Lower leg skin (tissue), 4 donors: ENCODE data around the gene SYDE1. TPM values are rescaled to one million over a fixed set of nuclear protein-coding genes. Genes with fewer than 3 reads are reported as not detected.

Source experiments
- DNase-seq, 2 donors: peaks; one replicate each; pipeline ENCODE4 v3.0.0-alpha.2; 2019; ENCODE audit warnings: low spot score in 2 of 2
- H3K4me3 ChIP-seq: fragments of 200-600 bp; sonication (generic); 2 replicates; pipeline ENCODE4 v1.5.1; 2017; ENCODE audit warnings: mild to moderate bottlenecking, low read depth; ENCODE audit not compliant: poor library complexity, severe bottlenecking
- CTCF ChIP-seq, 3 donors: fragments of 450-650 bp; IDR thresholded peaks; one replicate each; pipeline ENCODE4 v1.5.1; 2016; ENCODE audit warnings: antibody characterized with exemption in 3 of 3, mild to moderate bottlenecking in 3 of 3, moderate library complexity in 2 of 3
- POLR2A ChIP-seq, 2 donors: fragments of 450-650 bp; IDR thresholded peaks; one replicate each; pipeline ENCODE4 v1.6.1; 2016 to 2017; ENCODE audit warnings: antibody characterized with exemption in 2 of 2, mild to moderate bottlenecking in 1 of 2, moderate library complexity in 1 of 2
- WGBS, 2 donors: methylation state at CpG; one replicate each; pipeline ENCODE4 v1.1.5; 2018; 5-methylcytosine and 5-hydroxymethylcytosine counted together
- intact Hi-C: fragments of 100-400 bp; cut with DNase I; formaldehyde crosslinking; loops from one replicate; pipeline ENCODE4 v1.15.0; 2023; ENCODE audit warnings: low total_unique reads
- total RNA-seq, 4 donors: library from RNA; depleted of rRNA; stranded (reverse); fragments of >200 nt; gene quantifications; one replicate each; pipeline ENCODE4 v1.1.0, GENCODE V29; 2016

The SYDE1 gene
- total RNA-seq, 4 donors from 2014 or later: 7.1 to 15.9 (median 9.9) TPM

GRCh38 chr19:15123031-15123890 lies 16.1 kb downstream of the SYDE1 start:
- intact Hi-C loops: no loop called here
- DNase-seq: no peak
- 91 to 92% methylated on average over 15 to 22 of the region's 22 CpGs for WGBS, 2 donors
- TF ChIP-seq CTCF (IDR thresholded peaks at IDR 0.05) (no peak), POLR2A (IDR thresholded peaks at IDR 0.05) (no peak)
- no peak overlapping the region for H3K4me3 ChIP-seq

GRCh38 chr19:15123900-15124299 lies 16.7 kb downstream of the SYDE1 start:
- no peak overlapping the region for H3K4me3 ChIP-seq
- intact Hi-C loops: no loop called here
- WGBS, 2 donors: 16 to 25% methylated on average over 4 to 5 of the region's 5 CpGs
- DNase-seq: no peak
- TF ChIP-seq CTCF (IDR thresholded peaks at IDR 0.05) (no peak), POLR2A (IDR thresholded peaks at IDR 0.05) (no peak)

- peak overlapping the region; percentile 65 for H3K4me3 ChIP-seq
- intact Hi-C loops: no loop called here
- peak in 1 of 2 donors; percentile 91 for DNase-seq
- TF ChIP-seq CTCF (IDR thresholded peaks at IDR 0.05): no peak
- no peak for TF ChIP-seq POLR2A (IDR thresholded peaks at IDR 0.05)
- 2% methylated on average over 27 to 33 of the region's 33 CpGs for WGBS, 2 donors
Observed at GRCh38 chr19:15124572-15125231, 17.5 kb downstream of the SYDE1 start.

GRCh38 chr19:15125232-15126067 lies 18.2 kb downstream of the SYDE1 start:
- 1 to 2% methylated on average over 39 to 55 of the region's 61 CpGs for WGBS, 2 donors
- TF ChIP-seq POLR2A (IDR thresholded peaks at IDR 0.05) (no peak), CTCF (IDR thresholded peaks at IDR 0.05) (no peak)
- peak; percentile 98 to 99 for DNase-seq
- H3K4me3 ChIP-seq: peak overlapping the region; percentile 65
- intact Hi-C loops: no loop called here

GRCh38 chr19:15126131-15126910 lies 19.1 kb downstream of the SYDE1 start:
- TF ChIP-seq POLR2A (IDR thresholded peaks at IDR 0.05) (no peak), CTCF (IDR thresholded peaks at IDR 0.05) (no peak)
- intact Hi-C loops: no loop called here
- 41 to 58% methylated on average over 2 of the region's 2 CpGs for WGBS, 2 donors
- DNase-seq: no peak
- H3K4me3 ChIP-seq: no peak overlapping the region
